Measurements from ENCODE around the gene IFRD1.

IFRD1 gene

GRCh38 chr7:112501801-112502503, 51.7 kb downstream of the IFRD1 start:
- Histone ChIP-seq H3K9me3 (replicated peaks in 1 of 11) (no peaks in the 10 kb centered on the region), H3K4me1 (peaks cover 0 to 28% (median 2%) of the 10 kb centered on the region in 10 experiments; a peak in 9 of 20 replicates), H3K9ac (no peak overlapping the region), H3K27ac (no peak overlapping the region), H3K4me3 (no peak overlapping the region), H3K4me2 (no peak overlapping the region), H3K27me3 (no peaks in the 10 kb centered on the region), H3K36me3 (no peaks in the 10 kb centered on the region), H4K20me1 (no peaks in the 10 kb centered on the region)
- TF ChIP-seq Cebpa-rat (IDR thresholded peaks at IDR 0.05): no peak

DNA sequence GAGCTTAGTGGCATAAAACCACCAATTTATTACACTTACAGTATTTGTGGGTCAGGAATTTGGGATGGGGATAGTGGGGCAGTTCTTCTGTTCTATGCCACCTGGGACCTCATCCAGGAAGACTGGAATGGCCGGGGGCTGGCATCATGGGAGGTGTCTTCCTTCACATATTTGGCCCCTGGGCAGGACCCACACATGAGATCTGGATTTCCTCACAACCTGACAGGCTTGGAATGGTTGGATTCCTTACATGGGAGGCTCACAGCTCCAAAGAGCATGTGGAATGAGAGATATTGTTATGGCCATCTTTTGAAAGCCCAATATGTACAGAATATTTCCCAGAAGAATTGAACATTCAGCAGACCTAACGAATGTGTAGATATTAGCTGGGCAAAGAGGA, 52.4 kb downstream of the IFRD1 start:
- no peak overlapping the region for H3K4me3 ChIP-seq
- H3K27me3 ChIP-seq: no peaks in the 10 kb centered on the region
- no peak overlapping the region for H3K27ac ChIP-seq
- H3K4me2 ChIP-seq: 0 out of 22 replicates have a peak overlapping the region, but pooled peaks of 1 of the 11 experiments have one; percentile 0
- H3K9me3 ChIP-seq (replicated peaks in 1 of 11): no peaks in the 10 kb centered on the region
- H4K20me1 ChIP-seq: no peaks in the 10 kb centered on the region
- TF ChIP-seq Cebpa-rat (IDR thresholded peaks at IDR 0.05): no peak
- H3K9ac ChIP-seq: no peak overlapping the region
- H3K4me1 ChIP-seq: peaks cover 0 to 21% (median 0%) of the 10 kb centered on the region in 10 experiments; a peak in 7 of 20 replicates
- no peaks in the 10 kb centered on the region for H3K36me3 ChIP-seq

GRCh38 chr7:112503361-112503972, 53.2 kb downstream of the IFRD1 start:
- no peak overlapping the region for H3K9ac ChIP-seq
- no peaks in the 10 kb centered on the region for H3K36me3 ChIP-seq
- H3K4me2 ChIP-seq: peak overlapping the region in 3 of 11 experiments; percentile 0 to 38 (median 26); a peak in 3 of 22 replicates
- no peak for TF ChIP-seq Cebpa-rat (IDR thresholded peaks at IDR 0.05)
- no peak overlapping the region for H3K27ac ChIP-seq
- no peaks in the 10 kb centered on the region for H3K9me3 ChIP-seq (replicated peaks in 1 of 11)
- H3K27me3 ChIP-seq: no peaks in the 10 kb centered on the region
- no peaks in the 10 kb centered on the region for H4K20me1 ChIP-seq
- H3K4me3 ChIP-seq: no peak overlapping the region
- peaks cover 0 to 19% (median 0%) of the 10 kb centered on the region in 10 experiments; a peak in 7 of 20 replicates for H3K4me1 ChIP-seq

DNA sequence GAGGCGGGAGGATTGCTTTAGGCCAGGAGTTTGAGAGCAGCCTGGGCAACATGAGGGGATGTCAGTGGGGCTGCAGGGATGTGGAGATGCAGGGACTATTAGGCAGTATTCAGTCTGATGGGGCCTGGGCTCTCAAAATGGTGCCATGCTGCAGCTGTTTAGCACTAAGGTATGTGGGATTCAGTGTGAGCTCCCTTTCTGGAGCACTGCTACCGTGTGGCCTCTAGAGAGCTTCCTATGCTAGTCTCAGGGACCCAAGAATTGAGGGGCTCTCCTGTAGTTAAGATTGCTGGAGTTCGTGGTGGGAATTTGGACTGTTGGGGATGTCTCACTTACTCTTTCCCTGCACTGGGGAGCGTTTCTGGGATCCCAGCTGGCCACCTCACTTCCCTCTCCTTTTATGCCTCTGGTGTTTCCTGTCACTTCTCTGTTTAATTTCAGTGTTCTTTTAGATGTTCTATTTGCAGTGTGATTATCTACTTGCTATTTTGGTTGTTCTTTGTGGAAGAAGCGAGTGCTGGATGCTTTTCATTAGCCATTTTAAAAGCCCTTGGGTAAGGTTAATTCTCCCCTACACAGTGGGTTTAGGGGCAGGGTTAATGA, 53.9 kb downstream of the IFRD1 start:
- Histone ChIP-seq H3K9ac (no peak overlapping the region), H3K27me3 (no peaks in the 10 kb centered on the region), H3K4me1 (peaks cover 0 to 19% (median 0%) of the 10 kb centered on the region in 10 experiments; a peak in 7 of 20 replicates), H3K4me3 (no peak overlapping the region), H4K20me1 (no peaks in the 10 kb centered on the region), H3K4me2 (peak overlapping the region in 2 of 11 experiments; percentile 13 to 26; a peak in 2 of 22 replicates), H3K36me3 (no peaks in the 10 kb centered on the region), H3K9me3 (replicated peaks in 1 of 11) (no peaks in the 10 kb centered on the region), H3K27ac (no peak overlapping the region)
- no peak for TF ChIP-seq Cebpa-rat (IDR thresholded peaks at IDR 0.05)

GRCh38 chr7:112505495-112505894, 55.2 kb downstream of the IFRD1 start:
- H3K9me3 ChIP-seq (replicated peaks in 1 of 11): no peaks in the 10 kb centered on the region
- peaks cover 0 to 31% (median 9%) of the 10 kb centered on the region in 10 experiments; a peak in 15 of 20 replicates for H3K4me1 ChIP-seq
- no peaks in the 10 kb centered on the region for H3K36me3 ChIP-seq
- no peak overlapping the region for H3K27ac ChIP-seq
- no peak overlapping the region for H3K4me2 ChIP-seq
- H3K4me3 ChIP-seq: no peak overlapping the region
- peaks cover 0 to 3% (median 0%) of the 10 kb centered on the region in 11 experiments; a peak in 1 of 22 replicates for H4K20me1 ChIP-seq
- H3K27me3 ChIP-seq: no peaks in the 10 kb centered on the region
- no peak for TF ChIP-seq Cebpa-rat (IDR thresholded peaks at IDR 0.05)
- no peak overlapping the region for H3K9ac ChIP-seq

DNA sequence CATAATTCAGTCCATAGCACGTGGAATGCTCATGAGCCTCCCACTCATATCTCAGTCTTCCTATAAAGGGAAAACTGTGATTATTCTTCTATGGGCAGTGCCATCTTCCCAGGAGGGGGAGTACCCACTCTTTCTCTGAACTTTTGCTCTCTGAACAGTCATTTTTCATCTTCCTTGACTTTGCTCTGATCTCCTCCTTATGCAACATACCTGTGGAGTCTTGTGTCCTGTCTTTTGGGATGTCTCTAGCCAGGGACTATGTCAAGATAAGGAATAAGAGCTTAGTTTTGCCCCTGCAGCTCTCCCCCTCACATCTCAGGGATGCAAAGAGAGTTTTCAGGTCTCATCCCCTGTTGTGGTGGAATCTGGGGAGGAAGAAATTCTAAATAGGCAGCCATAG, 58.1 kb downstream of the IFRD1 start:
- Histone ChIP-seq H3K36me3 (no peaks in the 10 kb centered on the region), H3K4me3 (no peak overlapping the region), H3K27me3 (no peaks in the 10 kb centered on the region), H3K4me2 (no peak overlapping the region), H3K9ac (no peak overlapping the region), H4K20me1 (peaks cover 0 to 3% (median 0%) of the 10 kb centered on the region in 11 experiments; a peak in 1 of 22 replicates), H3K4me1 (peaks cover 0 to 26% (median 11%) of the 10 kb centered on the region in 10 experiments; a peak in 15 of 20 replicates), H3K9me3 (replicated peaks in 1 of 11) (no peaks in the 10 kb centered on the region), H3K27ac (no peak overlapping the region)
- TF ChIP-seq Cebpa-rat (IDR thresholded peaks at IDR 0.05): no peak

DNA sequence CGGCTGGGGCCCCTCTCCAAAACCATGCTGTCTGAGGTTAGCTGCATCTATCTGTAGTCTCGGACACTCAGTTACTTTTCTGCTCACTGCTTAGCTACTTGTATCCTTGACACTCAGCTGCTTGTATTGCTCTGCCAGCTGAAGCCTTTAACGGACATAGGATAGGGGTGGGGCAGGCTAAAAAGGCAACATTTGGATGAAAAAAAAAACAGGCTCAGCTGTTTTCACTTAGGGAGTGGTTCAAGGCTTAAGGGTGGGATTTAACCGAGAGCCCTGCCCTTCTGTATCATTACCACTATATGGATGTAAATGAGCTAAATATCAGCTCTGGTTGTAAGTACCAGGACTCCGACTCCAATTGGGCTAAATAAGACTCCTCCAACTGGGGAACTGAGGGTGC, 59.1 kb downstream of the IFRD1 start:
- TF ChIP-seq Cebpa-rat (IDR thresholded peaks at IDR 0.05): no peak

DNA sequence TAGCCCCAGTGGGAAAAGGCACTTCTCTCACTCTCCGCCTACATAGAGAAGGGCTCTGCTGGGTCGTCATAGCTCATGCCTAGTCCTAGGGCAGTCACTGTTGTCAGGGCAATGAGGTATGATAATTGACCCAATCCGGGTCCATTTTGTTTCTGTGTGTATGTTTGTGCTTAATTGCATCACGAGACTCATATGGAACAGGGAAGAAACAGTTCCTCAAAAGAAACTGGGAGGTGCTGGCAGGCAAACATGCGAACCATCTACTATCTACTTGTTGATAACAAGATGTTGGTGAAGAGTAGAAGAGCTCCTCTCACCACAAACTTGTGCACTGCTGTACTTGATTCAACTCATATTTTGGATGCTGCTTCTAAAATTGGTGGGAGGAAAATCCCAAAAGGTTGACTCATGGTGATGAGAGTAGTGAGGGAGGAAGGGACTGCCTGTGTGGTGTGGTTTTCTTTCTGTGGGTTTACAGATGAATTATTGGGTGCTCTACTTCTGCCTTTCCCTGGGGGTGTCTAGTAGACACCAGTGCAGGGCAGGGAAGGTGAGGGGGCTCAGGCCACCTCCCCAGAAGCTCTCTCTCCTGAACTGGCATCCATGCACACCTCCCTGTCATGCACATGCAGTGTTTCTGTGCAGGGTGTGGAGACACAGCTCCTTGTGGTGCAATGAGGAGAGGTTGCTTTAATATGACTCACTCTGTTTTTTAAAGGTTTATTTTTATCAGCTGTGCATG, 59.9 kb downstream of the IFRD1 start:
- Histone ChIP-seq H3K4me1 (peaks cover 0 to 17% (median 11%) of the 10 kb centered on the region in 10 experiments; a peak in 15 of 20 replicates), H3K4me2 (peak overlapping the region in 8 of 11 experiments; percentile 2 to 60 (median 48); a peak in 13 of 22 replicates), H4K20me1 (peaks cover 0 to 3% (median 0%) of the 10 kb centered on the region in 11 experiments; a peak in 1 of 22 replicates), H3K36me3 (no peaks in the 10 kb centered on the region), H3K27me3 (no peaks in the 10 kb centered on the region), H3K27ac (peak overlapping the region in 2 of 11 experiments; percentile 32 to 55; a peak in 2 of 22 replicates), H3K4me3 (no peak overlapping the region), H3K9me3 (replicated peaks in 1 of 11) (no peaks in the 10 kb centered on the region), H3K9ac (no peak overlapping the region)
- TF ChIP-seq Cebpa-rat (IDR thresholded peaks at IDR 0.05): no peak

More for the DNA sequence above, 59.1 kb downstream of the IFRD1 start:
- Histone ChIP-seq H3K4me3 (no peak overlapping the region), H3K4me2 (peak overlapping the region in 5 of 11 experiments; percentile 41 to 60 (median 55); a peak in 9 of 22 replicates), H3K4me1 (peaks cover 0 to 17% (median 11%) of the 10 kb centered on the region in 10 experiments; a peak in 15 of 20 replicates), H3K27ac (peak overlapping the region in 2 of 11 experiments; percentile 32 to 55; a peak in 2 of 22 replicates), H3K9me3 (replicated peaks in 1 of 11) (no peaks in the 10 kb centered on the region), H3K27me3 (no peaks in the 10 kb centered on the region), H3K36me3 (no peaks in the 10 kb centered on the region), H4K20me1 (peaks cover 0 to 3% (median 0%) of the 10 kb centered on the region in 11 experiments; a peak in 1 of 22 replicates), H3K9ac (no peak overlapping the region)

All from BLaER1 treated with 17β-estradiol and CSF1 and Interleukin-3, amounts not matched to agents 10 nM and 100 nM (cell line).